GM12892 (cell line): Measurements from ENCODE around the gene RBMS1.

Experiments used
- DNase-seq: peaks from one replicate; pipeline ENCODE4 v3.0.0; 2011; ENCODE audit not compliant: insufficient read length
- FAIRE-seq: peaks from 2 replicates; lab custom pipeline; 2011; peaks lifted over from hg19 to GRCh38; lab: Jason Lieb, UNC
- POLR2A ChIP-seq: IDR thresholded peaks from 2 replicates; pipeline ENCODE4 v1.6.1; 2011; ENCODE audit warnings: low read depth, low read length, control low read depth
- POLR2AphosphoS5 ChIP-seq: IDR thresholded peaks from 2 replicates; pipeline ENCODE4 v1.6.1; 2011; ENCODE audit warnings: low read depth, low read length, control low read depth
- TAF1 ChIP-seq: IDR thresholded peaks from 2 replicates; pipeline ENCODE4 v1.6.1; 2011; ENCODE audit warnings: low read depth, mild to moderate bottlenecking, control low read depth, low read length, borderline replicate concordance

Gene RBMS1

DNA sequence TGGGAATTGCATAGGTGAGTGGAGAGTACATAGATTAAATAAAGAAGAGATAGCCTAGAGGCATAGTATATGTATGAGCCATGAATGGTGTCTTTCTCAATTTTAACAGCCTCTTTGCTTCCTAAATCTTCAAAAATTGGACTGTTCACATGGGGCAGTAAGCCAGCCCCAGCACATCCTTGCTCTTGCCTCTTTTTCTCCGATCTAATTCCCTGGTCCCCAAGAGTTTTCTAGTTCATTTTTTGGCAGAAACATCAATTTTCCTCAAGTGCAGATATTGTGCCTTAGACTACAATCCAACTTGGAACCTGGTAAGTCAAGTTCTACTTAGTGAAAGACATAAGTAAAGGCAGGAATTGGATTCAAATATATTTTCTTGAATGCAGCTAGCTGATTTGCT is 243.7 kb downstream of the RBMS1 start:
- FAIRE-seq (no peak), DNase-seq (no peak)

DNA sequence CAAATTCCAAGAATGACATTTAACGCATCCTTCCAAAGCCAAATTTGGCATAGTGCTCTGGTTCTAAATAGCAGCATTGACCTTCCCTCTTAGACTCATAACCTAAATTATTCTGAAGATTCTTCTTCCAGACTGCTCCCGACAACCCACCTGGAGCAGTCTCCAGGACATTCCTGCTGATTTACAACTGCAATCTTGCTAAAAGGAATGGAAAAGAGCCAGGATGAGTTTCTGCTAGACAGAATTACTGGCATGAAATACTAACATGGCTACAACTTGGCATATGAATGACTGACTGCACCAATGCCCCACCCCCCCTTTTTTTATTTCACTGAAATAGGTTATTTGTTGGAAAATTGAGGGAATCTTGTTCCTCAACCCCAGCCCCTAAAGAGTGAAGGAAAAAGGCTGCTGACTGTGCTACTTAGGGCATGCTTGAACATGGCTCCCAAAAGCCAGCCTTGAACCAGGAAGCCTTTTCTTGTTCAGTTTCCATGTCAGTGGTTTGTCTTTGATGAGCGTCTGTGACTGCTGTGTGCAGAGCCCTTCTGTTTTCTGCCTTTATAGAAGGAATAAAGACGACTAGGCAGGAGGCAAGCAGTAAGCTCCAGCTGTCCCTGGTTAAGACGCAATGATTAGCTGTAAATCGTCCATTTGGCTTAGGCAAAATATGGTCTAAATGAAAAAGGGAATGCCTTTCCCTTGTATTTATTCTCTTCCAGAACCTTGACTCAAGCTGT is 246.1 kb downstream of the RBMS1 start:
- DNase-seq = no peak
- no peak for FAIRE-seq
- no peak for TF ChIP-seq TAF1
- no peak for TF ChIP-seq POLR2AphosphoS5
- no peak for TF ChIP-seq POLR2A

More for the DNA sequence above, 243.7 kb downstream of the RBMS1 start:
- TF ChIP-seq TAF1 (no peak), POLR2A (no peak), POLR2AphosphoS5 (no peak)

DNA sequence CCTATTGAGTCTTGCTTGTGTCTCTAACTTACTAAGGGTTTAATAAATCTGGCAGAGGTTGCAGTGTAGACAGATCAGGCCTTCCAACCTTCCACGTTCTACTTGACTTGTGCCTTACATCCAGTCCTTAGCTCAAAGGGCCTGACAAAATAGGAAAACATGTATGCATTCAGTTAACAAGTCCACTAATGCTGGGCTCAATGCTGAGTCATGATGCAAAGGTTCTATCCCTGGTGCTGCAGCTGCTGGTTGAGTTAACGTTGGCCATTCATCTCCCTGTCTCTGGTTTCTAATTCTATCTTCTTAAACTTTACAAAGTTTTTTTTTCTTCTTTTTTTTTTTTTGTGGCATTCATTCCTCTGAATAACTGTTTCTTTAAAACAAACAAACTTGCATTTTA is 247.3 kb downstream of the RBMS1 start:
- TF ChIP-seq TAF1 (no peak), POLR2AphosphoS5 (no peak), POLR2A (no peak)
- FAIRE-seq (no peak), DNase-seq (no peak)

DNA sequence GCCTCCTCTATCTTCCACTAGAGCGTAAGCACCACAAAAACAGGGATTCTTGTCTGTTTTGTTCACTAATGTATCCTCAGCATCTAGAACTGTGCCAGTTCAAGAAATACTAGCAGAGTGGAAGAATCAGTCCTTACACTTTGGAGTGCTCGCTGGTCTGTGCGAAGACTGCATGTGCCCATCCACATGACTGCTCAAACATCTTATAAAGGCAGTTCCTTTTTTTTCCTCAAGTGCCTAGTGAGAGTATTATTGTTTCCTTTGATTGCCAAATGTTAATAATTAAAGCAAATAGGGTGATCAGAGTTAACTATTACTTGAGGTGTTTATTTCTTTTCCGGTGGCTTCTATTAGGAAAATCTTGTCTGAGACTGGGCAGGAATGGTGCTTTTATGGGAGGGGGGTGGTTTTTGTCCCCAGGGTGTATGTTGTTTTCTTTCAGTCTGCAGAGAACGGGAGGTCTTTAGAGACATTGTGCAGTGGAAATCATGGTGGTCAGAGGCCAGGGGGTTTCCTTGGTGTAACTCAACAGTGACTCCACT is 247.9 kb downstream of the RBMS1 start:
- TF ChIP-seq POLR2AphosphoS5 = no peak
- no peak for TF ChIP-seq POLR2A
- TF ChIP-seq TAF1 = no peak
- FAIRE-seq (no peak), DNase-seq (no peak)

DNA sequence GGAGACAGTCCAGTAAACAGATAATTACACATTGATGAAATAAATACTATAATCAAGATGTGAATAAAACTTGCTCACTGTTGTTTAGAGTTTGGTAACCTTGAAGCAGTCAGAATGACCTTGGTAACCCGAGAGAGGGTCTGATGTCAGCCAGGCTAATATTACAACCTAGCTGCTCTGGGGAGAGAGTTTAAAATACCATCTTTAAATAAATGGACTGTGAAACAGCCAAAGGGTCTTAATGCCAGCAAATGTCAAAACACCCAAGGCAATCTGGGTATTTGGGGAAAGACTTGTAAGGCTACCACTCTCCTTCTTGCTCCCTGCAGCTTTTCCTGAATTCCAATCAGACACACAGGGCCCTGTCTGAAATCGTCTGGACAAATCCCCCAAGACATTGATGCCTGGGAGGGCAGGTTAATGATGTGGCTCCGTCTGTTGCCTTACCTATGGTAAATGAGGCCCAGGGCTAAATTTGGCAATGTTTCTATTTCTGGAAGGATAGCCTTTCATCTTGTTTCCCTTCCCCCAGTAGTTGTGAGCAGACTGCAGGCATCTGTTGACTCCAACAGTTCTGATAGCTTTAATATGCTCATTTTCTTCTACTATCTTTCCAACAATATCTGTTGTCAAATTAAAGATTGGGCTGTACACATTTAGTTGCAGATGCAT is 250.6 kb downstream of the RBMS1 start:
- FAIRE-seq = no peak
- no peak for DNase-seq
- TF ChIP-seq POLR2A = no peak
- TF ChIP-seq POLR2AphosphoS5 = no peak
- no peak for TF ChIP-seq TAF1

DNA sequence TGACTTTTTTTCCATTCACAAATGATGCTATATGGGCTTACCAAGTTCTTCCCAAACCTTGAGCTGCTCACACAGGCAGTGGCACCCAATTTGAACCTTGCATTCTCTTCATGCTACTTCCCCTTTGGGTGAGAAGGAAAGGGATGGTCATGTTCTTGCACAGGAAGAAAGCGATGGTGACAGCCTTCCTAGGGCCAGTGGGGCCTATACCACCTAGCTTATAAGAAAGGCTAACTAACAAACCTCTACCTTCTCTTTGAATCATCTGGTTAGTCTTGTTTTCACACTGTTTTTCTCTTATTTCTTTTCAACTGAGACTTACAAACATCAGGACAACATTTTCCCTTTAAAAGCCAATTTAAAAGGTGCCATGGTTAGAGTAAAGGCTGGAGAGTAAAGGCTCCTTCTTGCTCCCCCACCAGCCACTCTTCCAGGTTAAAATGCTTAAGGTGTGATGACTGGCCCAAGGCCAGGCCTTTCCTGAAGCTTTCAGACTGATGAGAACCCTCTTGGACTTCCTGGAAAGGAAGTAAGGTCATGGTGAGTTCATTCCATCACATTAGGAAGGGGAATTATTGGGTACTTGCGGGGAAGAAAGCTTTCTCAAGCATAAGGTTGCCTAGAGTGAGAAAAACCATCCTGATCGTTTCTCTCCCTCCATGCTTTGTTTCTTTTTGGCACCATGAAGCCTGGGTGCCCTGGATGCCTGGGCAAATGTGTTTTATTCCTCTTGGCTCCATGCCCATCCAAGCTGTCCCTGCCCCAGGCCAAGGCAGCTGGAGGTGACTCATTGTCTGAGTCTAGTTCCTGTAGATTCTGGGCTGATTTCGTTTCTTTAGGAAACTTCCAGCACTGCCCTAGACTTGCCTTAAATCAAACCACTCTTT is 252.1 kb downstream of the RBMS1 start:
- FAIRE-seq = no peak
- no peak for TF ChIP-seq POLR2AphosphoS5
- no peak for TF ChIP-seq TAF1
- TF ChIP-seq POLR2A = no peak
- DNase-seq = no peak

DNA sequence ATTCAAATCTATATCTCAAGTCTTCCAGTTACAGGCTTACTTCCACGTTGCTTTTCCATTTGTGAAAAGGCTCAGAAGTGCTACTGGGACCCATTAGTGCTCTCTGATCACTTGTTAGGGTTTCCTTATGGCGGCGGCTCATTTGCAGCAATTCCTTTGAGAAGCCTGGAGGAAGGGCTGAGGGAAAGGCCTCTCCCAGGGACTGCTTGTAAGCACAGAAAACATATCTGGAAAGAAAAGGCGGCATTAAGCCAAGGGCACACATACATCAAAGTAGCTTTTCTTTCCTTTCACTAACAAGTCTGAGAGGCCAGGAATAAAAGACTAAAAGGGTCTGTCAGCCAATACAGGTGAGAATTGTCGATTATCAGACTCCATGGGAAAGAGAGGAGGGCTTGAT is 254.2 kb downstream of the RBMS1 start:
- TF ChIP-seq TAF1 (no peak), POLR2AphosphoS5 (no peak), POLR2A (no peak)
- DNase-seq = no peak
- no peak for FAIRE-seq

DNA sequence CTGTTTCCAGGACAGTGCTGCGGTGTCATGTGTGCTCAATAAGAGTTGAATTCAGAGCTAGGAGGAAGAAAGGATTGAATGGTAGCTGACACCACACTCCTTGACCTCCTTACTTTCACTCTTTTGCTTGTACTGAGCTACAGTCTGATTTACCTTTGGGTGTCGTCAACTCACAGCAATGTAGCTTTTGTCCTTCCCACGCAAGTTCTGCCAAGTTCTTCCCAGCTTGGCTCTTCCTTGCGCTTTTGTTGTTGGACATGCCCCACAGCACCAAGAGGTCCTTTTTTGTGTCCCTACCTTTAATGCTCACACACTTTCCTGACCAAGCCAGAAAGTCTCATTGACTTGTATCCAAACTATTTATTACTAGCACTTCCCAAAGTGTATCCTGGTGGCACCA is 255.2 kb downstream of the RBMS1 start:
- no peak for DNase-seq
- TF ChIP-seq POLR2A (no peak), TAF1 (no peak), POLR2AphosphoS5 (no peak)
- FAIRE-seq = no peak

DNA sequence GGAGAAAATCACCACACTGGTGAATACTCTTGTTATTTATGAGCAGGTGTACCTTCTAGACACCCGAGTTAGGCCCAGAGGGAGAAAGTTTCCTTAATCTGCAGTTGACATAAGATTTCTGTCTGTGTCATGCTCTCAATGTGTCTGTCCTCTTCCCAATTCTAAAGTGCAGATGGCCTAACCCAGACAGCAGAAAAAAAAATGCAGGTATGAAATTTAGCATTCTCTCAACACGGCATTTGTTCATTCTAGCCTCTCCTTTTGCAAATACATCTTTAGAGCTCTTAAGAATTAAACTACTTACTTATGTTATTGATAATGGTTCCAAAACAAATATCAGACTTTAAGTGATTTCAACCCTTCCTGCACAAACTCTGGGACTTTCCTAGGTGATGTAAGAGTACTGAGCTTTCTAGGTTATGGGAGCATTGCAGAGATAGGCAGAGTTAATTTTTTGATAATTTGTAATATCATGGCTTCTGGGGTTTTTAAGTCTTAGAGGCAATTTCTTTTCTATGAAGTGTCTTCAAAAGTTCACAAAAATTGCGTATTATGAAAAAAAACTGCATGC is 260.6 kb downstream of the RBMS1 start:
- no peak for TF ChIP-seq POLR2A
- TF ChIP-seq POLR2AphosphoS5 = no peak
- no peak for TF ChIP-seq TAF1
- FAIRE-seq (no peak), DNase-seq (no peak)

DNA sequence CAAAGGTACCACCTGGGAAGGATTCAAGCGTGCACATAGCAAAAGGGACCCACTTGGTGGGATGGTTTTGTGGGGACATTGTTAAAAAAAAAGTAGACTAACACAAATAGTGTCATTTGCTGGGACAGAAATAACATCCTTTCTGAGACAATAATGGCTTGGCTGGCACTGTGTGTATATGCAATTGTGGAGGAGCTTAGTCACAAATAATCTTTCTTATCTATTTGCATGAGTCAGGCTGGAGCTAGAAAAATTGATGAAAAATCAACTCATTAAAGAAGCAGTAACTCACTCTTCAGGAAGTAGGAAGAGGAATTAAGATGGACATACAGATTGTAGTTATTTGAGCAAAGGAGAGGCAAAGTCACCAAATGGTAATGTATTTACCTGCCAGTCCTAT is 264.0 kb downstream of the RBMS1 start:
- TF ChIP-seq TAF1 = no peak
- no peak for TF ChIP-seq POLR2AphosphoS5
- TF ChIP-seq POLR2A = no peak
- DNase-seq (no peak), FAIRE-seq (no peak)
